ENCODE results near the gene NCAN.

The NCAN gene

DNA sequence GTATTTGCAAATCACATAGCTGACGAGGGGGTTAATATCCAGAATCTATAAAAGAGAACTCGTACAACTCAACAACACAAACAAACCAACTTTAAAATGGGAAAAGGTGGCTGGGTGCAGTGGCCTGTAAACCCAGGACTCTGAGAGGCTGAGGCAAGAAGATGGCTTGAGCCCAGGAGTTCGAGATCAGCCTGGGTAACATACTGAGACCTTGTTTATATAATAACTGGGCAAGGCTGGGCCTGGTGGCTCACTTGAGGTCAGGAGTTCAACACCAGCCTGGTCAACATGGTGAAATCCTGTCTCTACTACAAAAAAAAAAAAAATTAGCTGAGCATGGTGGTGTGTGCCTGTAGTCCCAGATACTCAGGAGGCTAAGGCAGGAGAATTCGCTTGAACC lies 83.2 kb downstream of the NCAN start:
- no peak for DNase-seq (ENCODE audit: low read depth)

DNA sequence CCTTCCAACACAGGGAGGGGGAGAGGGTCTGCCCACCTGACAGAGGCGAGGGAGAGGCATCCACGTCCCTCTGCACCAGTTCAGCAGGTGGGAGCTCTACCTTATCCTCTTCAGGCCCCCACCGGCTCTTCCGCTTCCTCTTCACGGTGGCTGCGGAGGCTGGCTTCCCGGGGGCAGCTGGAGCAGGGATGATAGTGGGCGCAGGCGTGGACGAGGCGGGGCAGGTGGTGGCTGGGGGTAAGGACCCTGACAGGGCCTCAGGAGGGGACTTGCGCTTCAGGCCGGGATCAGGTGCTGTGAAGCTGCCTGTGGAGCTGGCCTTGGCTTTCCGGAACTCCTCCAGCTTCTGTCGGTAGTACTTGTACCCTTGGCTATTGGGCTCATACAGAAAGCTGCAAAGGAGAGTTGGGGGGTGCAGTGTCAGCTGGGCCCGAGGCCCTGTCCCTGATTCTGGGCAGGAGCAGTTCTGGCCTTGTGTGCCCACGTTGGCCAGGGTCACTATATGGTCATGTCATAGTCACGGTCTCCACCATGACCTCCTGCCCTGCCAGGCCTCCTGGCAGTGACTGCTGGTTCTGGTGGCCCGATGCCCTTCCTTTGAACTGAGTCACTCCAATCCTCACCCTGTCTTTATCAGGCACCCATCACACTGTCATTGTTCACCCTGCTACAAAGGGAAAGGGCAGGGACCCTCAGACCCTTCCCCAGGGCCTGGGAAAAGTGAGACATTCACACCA lies 85.4 kb downstream of the NCAN start:
- DNase-seq (ENCODE audit: low read depth) = no peak

DNA sequence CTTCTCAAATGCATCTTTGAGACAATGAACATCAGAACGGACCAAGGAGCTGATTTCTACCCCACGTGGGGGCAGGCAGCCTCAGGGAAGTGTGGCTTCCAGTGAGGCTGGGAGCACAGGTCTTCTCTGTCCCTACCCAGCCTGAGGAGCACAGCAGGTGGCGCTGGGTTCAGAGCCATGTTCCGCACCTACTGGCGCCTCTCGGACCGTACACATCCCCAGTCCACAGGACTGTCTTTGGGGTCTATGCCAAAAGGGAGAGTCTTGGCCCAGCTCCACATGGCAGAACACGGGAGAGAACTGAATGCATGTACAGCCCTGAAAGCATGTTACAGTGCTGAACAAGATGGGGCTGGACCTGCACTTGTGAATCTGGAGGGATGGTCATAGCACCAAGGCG lies 86.0 kb downstream of the NCAN start:
- no peak for DNase-seq (ENCODE audit: low read depth)

DNA sequence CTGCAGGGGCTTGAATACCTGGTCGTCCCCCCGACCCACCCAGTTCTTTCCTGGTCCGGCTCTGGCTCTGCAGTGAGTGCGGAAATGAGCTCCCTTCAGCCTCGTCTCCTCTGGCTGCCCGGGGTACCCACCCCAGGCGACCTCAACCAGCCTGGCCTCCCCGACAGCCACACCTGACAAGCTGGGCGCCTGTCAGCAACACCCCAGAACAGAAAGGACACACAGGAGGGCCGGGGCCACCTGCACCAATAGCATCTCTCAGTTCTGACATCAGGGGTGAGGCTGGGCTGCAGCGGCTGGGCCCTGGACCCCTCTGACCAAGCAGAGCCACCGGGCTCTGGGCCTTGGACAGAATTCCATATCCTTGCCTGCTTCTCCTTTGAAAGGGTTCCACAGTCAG lies 88.9 kb downstream of the NCAN start:
- DNase-seq (ENCODE audit: low read depth) = no peak
